HPDE6-E6E7 (cell line): ENCODE measurements around the gene SLC66A1.

Source experiments
- DNase-seq: peaks from one replicate; pipeline ENCODE4 v3.0.0; 2011; ENCODE audit warnings: missing footprints; ENCODE audit errors: extremely low spot score

Gene SLC66A1

GRCh38 chr1:19325368-19325957, 13.3 kb downstream of the SLC66A1 start:
- no peak for DNase-seq

GRCh38 chr1:19325958-19326747, 14.0 kb downstream of the SLC66A1 start:
- DNase-seq = no peak

- no peak for DNase-seq
Observed at GRCh38 chr1:19326748-19327065, 14.6 kb downstream of the SLC66A1 start.

- DNase-seq = no peak
Observed at GRCh38 chr1:19327301-19327700, 15.2 kb downstream of the SLC66A1 start.

- DNase-seq = no peak
Observed at GRCh38 chr1:19327736-19328135, 15.6 kb downstream of the SLC66A1 start.

- DNase-seq = no peak
Observed at GRCh38 chr1:19328486-19328885, 16.4 kb downstream of the SLC66A1 start.

- DNase-seq = no peak
Observed at GRCh38 chr1:19329188-19329587, 17.1 kb downstream of the SLC66A1 start.

GRCh38 chr1:19329611-19330010, 17.5 kb downstream of the SLC66A1 start:
- no peak for DNase-seq

GRCh38 chr1:19330449-19331135, 18.5 kb downstream of the SLC66A1 start:
- no peak for DNase-seq

GRCh38 chr1:19331262-19331878, 19.2 kb downstream of the SLC66A1 start:
- no peak for DNase-seq

- no peak for DNase-seq
Observed at GRCh38 chr1:19332832-19333231, 20.7 kb downstream of the SLC66A1 start.

GRCh38 chr1:19333587-19334354, 21.6 kb downstream of the SLC66A1 start:
- no peak for DNase-seq

- DNase-seq = peak; percentile 64
Observed at GRCh38 chr1:19336543-19336942, 24.4 kb downstream of the SLC66A1 start.

GRCh38 chr1:19337289-19337688, 25.2 kb downstream of the SLC66A1 start:
- no peak for DNase-seq

GRCh38 chr1:19338323-19338762, 26.2 kb downstream of the SLC66A1 start:
- no peak for DNase-seq

GRCh38 chr1:19339214-19339861, 27.2 kb downstream of the SLC66A1 start:
- DNase-seq = no peak

GRCh38 chr1:19340387-19340937, 28.3 kb downstream of the SLC66A1 start:
- DNase-seq = no peak

GRCh38 chr1:19341201-19342061, 29.3 kb downstream of the SLC66A1 start:
- DNase-seq = peak; percentile 73

GRCh38 chr1:19342062-19342750, 30.1 kb downstream of the SLC66A1 start:
- DNase-seq = no peak
